Smooth muscle cell (in vitro differentiated cells): ENCODE data around the gene RAD51B. TPM values are rescaled to one million over a fixed set of nuclear protein-coding genes. Genes with fewer than 3 reads are reported as not detected.
A peak's percentile ranks its signal among the peaks of the same experiment; 100 is the strongest.

Experiments
- DNase-seq: peaks from one replicate; lab custom pipeline; 2025; ENCODE audit not compliant: unreplicated experiment; lab: John Stamatoyannopoulos, UW
- H2AFZ ChIP-seq: fragments of 200-600 bp; sonication (generic); 2 replicates; pipeline ENCODE4 v1.6.0; 2016; ENCODE audit warnings: antibody characterized with exemption, low read depth, mild to moderate bottlenecking
- H3F3A ChIP-seq: fragments of 200-600 bp; sonication (generic); 2 replicates; pipeline ENCODE4 v1.6.0; 2017; ENCODE audit warnings: antibody characterized with exemption, low read depth
- H3K27ac ChIP-seq: fragments of 200-600 bp; sonication (generic); 2 replicates; pipeline ENCODE4 v1.5.1; 2016; ENCODE audit warnings: low read depth, mild to moderate bottlenecking
- H3K27me3 ChIP-seq: fragments of 200-600 bp; sonication (generic); 2 replicates; pipeline ENCODE4 v1.6.1; 2016; ENCODE audit warnings: low read depth, mild to moderate bottlenecking
- H3K36me3 ChIP-seq: fragments of 200-600 bp; sonication (generic); 2 replicates; pipeline ENCODE4 v1.5.1; 2016; ENCODE audit warnings: low read depth
- H3K4me1 ChIP-seq: fragments of 200-600 bp; sonication (generic); 2 replicates; pipeline ENCODE4 v1.5.1; 2016; ENCODE audit warnings: low read depth
- H3K4me2 ChIP-seq: fragments of 200-600 bp; sonication (generic); 2 replicates; pipeline ENCODE4 v1.6.0; 2016; ENCODE audit warnings: mild to moderate bottlenecking
- H3K4me3 ChIP-seq: fragments of 200-600 bp; sonication (generic); 2 replicates; pipeline ENCODE4 v1.5.1; 2016; ENCODE audit warnings: mild to moderate bottlenecking
- H3K79me2 ChIP-seq: fragments of 200-600 bp; sonication (generic); 2 replicates; pipeline ENCODE4 v1.6.0; 2016; ENCODE audit warnings: low read depth, mild to moderate bottlenecking
- H3K9ac ChIP-seq: fragments of 200-600 bp; sonication (generic); 2 replicates; pipeline ENCODE4 v1.6.0; 2016; ENCODE audit warnings: low read depth
- H3K9me3 ChIP-seq: fragments of 200-600 bp; sonication (generic); replicated peaks from 2 replicates; pipeline ENCODE4 v1.5.1; 2016; ENCODE audit warnings: low read depth
- H4K20me1 ChIP-seq: fragments of 200-600 bp; sonication (generic); 2 replicates; pipeline ENCODE4 v1.6.0; 2016; ENCODE audit warnings: low read depth
- WGBS: methylation state at CpG from one replicate; pipeline ENCODE4 v1.1.7; 2016; ENCODE audit warnings: low lambda C conversion rate; 5-methylcytosine and 5-hydroxymethylcytosine counted together
- polyA plus RNA-seq: library from polyadenylated mRNA; unstranded; fragments of >200 nt; fragmentation: Nextera tagmentation; extraction: Ambion mirVana; gene quantifications from 2 replicates; pipeline ENCODE4 v1.2.1, GENCODE V29; 2016
- total RNA-seq: library from RNA; depleted of rRNA; stranded (reverse); fragments of >200 nt; gene quantifications from 2 replicates; pipeline ENCODE4 v1.2.3, GENCODE V29; 2014
- TF ChIP-seq, protein P1 (sequence below): fragments of 200-600 bp; sonication (generic); IDR thresholded peaks from 2 replicates; pipeline ENCODE4 v1.5.1; 2017; ENCODE audit warnings: borderline replicate concordance, mild to moderate bottlenecking, antibody characterized with exemption; ENCODE audit not compliant: insufficient read depth, poor library complexity, severe bottlenecking

The RAD51B gene
- total and polyA plus RNA-seq, 2 experiments from 2014 or later, result 4.6 to 5.3 TPM

DNA sequence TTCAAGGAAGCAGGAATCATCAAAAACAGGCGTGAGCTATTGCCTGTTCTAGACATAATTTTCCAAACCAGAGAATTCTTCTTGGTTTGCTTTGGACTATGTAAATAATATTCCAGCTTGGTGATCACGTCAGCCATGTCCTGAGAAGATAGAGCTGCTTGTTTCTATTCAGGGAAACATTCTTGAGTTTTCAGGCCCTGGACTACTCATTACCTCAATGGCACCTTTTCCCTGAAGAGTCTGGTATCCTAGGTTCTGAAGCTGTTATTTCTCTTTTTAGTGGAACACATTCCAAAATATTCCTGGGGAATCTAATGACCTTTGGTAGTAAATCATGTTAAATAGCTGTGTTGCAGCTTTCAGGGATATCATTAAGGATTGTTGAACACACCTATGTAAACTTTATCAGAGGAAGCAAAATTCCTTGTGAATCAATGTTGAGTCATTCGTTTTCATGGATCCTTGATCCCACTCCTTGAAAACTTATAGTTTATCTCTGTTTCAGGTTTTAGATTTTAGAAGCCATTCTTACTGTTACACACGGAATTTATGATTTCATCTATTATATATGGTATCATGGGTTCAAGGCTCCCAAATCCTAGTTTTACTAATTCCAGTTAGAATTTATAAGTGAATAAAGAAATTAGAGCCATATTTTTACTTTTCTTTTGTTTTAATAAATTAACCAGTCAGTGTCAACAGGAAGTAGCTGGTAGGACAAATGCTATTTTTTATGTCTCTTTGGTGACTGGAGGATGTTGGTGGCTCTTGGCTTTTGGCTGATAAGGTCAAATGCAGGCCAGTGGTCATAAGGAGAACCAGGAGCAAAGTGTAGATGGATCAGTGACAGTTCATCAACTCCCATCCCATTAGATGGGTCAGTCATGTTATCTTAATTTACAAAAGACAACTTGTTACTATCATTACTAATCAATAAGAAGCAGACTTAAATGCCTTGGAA lies 593.2 kb downstream of the RAD51B start:
- Histone ChIP-seq H3K9ac (no peak overlapping the region), H3K4me1 (peaks cover 14% of the 10 kb centered on the region), H3K9me3 (no peaks in the 10 kb centered on the region), H3K4me2 (peak overlapping the region; percentile 11), H3K79me2 (no peaks in the 10 kb centered on the region), H3F3A (no peaks in the 10 kb centered on the region), H3K27me3 (no peaks in the 10 kb centered on the region), H2AFZ (no peak overlapping the region), H3K27ac (no peak overlapping the region), H4K20me1 (no peaks in the 10 kb centered on the region), H3K4me3 (no peak overlapping the region), H3K36me3 (no peaks in the 10 kb centered on the region)
- WGBS, result 92% methylated on average over 4 of the region's 4 CpGs
- DNase-seq, result no peak
- TF ChIP-seq, protein P1, sequence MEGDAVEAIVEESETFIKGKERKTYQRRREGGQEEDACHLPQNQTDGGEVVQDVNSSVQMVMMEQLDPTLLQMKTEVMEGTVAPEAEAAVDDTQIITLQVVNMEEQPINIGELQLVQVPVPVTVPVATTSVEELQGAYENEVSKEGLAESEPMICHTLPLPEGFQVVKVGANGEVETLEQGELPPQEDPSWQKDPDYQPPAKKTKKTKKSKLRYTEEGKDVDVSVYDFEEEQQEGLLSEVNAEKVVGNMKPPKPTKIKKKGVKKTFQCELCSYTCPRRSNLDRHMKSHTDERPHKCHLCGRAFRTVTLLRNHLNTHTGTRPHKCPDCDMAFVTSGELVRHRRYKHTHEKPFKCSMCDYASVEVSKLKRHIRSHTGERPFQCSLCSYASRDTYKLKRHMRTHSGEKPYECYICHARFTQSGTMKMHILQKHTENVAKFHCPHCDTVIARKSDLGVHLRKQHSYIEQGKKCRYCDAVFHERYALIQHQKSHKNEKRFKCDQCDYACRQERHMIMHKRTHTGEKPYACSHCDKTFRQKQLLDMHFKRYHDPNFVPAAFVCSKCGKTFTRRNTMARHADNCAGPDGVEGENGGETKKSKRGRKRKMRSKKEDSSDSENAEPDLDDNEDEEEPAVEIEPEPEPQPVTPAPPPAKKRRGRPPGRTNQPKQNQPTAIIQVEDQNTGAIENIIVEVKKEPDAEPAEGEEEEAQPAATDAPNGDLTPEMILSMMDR, result no peak

DNA sequence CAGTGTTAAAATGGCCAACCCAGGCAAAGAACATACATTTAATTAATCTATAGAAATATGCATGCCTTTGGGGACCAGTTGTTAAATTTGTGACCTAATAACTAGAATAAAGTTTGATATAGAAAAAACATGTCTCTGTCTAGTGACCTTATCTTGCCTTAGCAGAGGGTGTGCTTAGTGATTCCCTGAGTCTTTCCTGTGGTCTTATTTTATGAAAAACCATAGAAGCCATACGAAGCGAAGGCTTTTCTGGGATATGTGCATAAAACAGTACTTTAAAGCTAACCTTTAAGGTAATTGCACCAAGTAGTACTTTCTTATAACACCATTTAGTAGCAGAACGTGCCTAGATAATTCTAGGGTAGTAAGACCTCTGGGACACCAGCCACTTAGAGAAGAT lies 593.9 kb downstream of the RAD51B start:
- H3K9ac ChIP-seq, result no peak overlapping the region
- WGBS, result 30% methylated on average over 3 of the region's 3 CpGs
- no peaks in the 10 kb centered on the region for H3K79me2 ChIP-seq
- H3F3A ChIP-seq, result no peaks in the 10 kb centered on the region
- no peak overlapping the region for H2AFZ ChIP-seq
- TF ChIP-seq, protein P1, result no peak
- no peaks in the 10 kb centered on the region for H3K36me3 ChIP-seq
- H3K27ac ChIP-seq, result peak overlapping the region; percentile 22
- no peaks in the 10 kb centered on the region for H4K20me1 ChIP-seq
- DNase-seq, result no peak
- H3K27me3 ChIP-seq, result no peaks in the 10 kb centered on the region
- peaks cover 11% of the 10 kb centered on the region for H3K4me1 ChIP-seq
- H3K4me2 ChIP-seq, result peak overlapping the region; percentile 11
- H3K9me3 ChIP-seq, result no peaks in the 10 kb centered on the region
- H3K4me3 ChIP-seq, result no peak overlapping the region

DNA sequence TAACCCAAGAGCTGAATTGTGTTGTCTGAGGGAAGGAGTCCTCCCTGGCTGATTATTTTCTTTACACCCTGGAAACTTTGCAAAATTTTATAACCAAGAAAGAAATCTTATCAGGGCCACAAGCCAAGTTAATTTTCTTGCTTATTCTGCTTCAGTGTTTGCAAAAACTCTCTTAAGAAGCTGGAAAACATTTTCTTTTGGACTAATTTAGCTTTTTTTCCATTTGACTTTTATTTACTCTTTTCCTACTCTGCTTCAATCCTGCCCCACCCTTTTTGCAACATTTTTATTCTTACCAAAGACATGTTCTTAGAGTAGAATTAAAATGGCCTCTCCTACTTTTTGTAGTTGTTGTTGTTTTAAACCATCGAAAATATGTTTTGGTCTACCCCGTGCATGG lies 594.5 kb downstream of the RAD51B start:
- no peak overlapping the region for H3K9ac ChIP-seq
- 92% methylated on average over 2 of the region's 2 CpGs for WGBS
- no peaks in the 10 kb centered on the region for H3K36me3 ChIP-seq
- H3K9me3 ChIP-seq, result no peaks in the 10 kb centered on the region
- no peak for DNase-seq
- no peaks in the 10 kb centered on the region for H3K27me3 ChIP-seq
- no peak overlapping the region for H2AFZ ChIP-seq
- H3K4me1 ChIP-seq, result peaks cover 4% of the 10 kb centered on the region
- H4K20me1 ChIP-seq, result no peaks in the 10 kb centered on the region
- no peak overlapping the region for H3K4me3 ChIP-seq
- TF ChIP-seq, protein P1, result no peak
- no peaks in the 10 kb centered on the region for H3F3A ChIP-seq
- H3K79me2 ChIP-seq, result no peaks in the 10 kb centered on the region
- H3K4me2 ChIP-seq, result peak overlapping the region; percentile 18
- peak overlapping the region; percentile 22 for H3K27ac ChIP-seq
